GM12892 (cell line): ENCODE results near the gene KIF2C.

Experiments used
- POLR2AphosphoS5 ChIP-seq: IDR thresholded peaks from 2 replicates; pipeline ENCODE4 v1.6.1; 2011; ENCODE audit warnings: low read depth, low read length, control low read depth
- TAF1 ChIP-seq: IDR thresholded peaks from 2 replicates; pipeline ENCODE4 v1.6.1; 2011; ENCODE audit warnings: low read depth, mild to moderate bottlenecking, control low read depth, low read length, borderline replicate concordance

- TF ChIP-seq POLR2AphosphoS5, result no peak
- no peak for TF ChIP-seq TAF1
Observed at GRCh38 chr1:44808063-44808937, 68.7 kb downstream of the KIF2C start, which contains the start of gene BTBD19.
